ENCODE data around the gene STK32C.

Gene STK32C

GRCh38 chr10:132185601-132186487 lies 121.9 kb downstream of the STK32C start:
- peak in 1 of 2 donors; percentile 17 for DNase-seq (ENCODE audit: low read depth in 2 of 2)

- DNase-seq (ENCODE audit: low read depth in 2 of 2) = no peak
Observed at GRCh38 chr10:132184816-132185593, 122.7 kb downstream of the STK32C start.

- no peak for DNase-seq (ENCODE audit: low read depth in 2 of 2)
Observed at GRCh38 chr10:132183046-132183445, 124.7 kb downstream of the STK32C start.

GRCh38 chr10:132182591-132182990 lies 125.2 kb downstream of the STK32C start:
- DNase-seq (ENCODE audit: low read depth in 2 of 2) = no peak

GRCh38 chr10:132181691-132182425 lies 125.9 kb downstream of the STK32C start:
- no peak for DNase-seq (ENCODE audit: low read depth in 2 of 2)

- DNase-seq (ENCODE audit: low read depth in 2 of 2) = no peak
Observed at GRCh38 chr10:132180736-132181135, 127.0 kb downstream of the STK32C start.

GRCh38 chr10:132179551-132180392 lies 128.0 kb downstream of the STK32C start:
- DNase-seq (ENCODE audit: low read depth in 2 of 2) = no peak

GRCh38 chr10:132178672-132179545 lies 128.8 kb downstream of the STK32C start:
- no peak for DNase-seq (ENCODE audit: low read depth in 2 of 2)

GRCh38 chr10:132178046-132178445 lies 129.7 kb downstream of the STK32C start:
- DNase-seq (ENCODE audit: low read depth in 2 of 2) = no peak

- no peak for DNase-seq (ENCODE audit: low read depth in 2 of 2)
Observed at GRCh38 chr10:132176623-132177500, 130.9 kb downstream of the STK32C start.

GRCh38 chr10:132175907-132176581 lies 131.7 kb downstream of the STK32C start:
- DNase-seq (ENCODE audit: low read depth in 2 of 2) = no peak

- DNase-seq (ENCODE audit: low read depth in 2 of 2) = no peak
Observed at GRCh38 chr10:132175408-132175807, 132.3 kb downstream of the STK32C start.

- DNase-seq (ENCODE audit: low read depth in 2 of 2) = no peak
Observed at GRCh38 chr10:132174237-132174636, 133.5 kb downstream of the STK32C start.

GRCh38 chr10:132173185-132173584 lies 134.6 kb downstream of the STK32C start:
- no peak for DNase-seq (ENCODE audit: low read depth in 2 of 2)

- no peak for DNase-seq (ENCODE audit: low read depth in 2 of 2)
Observed at GRCh38 chr10:132172091-132173066, 135.4 kb downstream of the STK32C start.

- DNase-seq (ENCODE audit: low read depth in 2 of 2) = no peak
Observed at GRCh38 chr10:132170561-132171361, 137.0 kb downstream of the STK32C start.
